NCI-H2196 treated with DMSO at 0.1 percent for 48 hours (cell line): ENCODE data around the gene AGT.
"Not testable (repeated sequence)": the region's sequence is repeated elsewhere in the genome, so short reads cannot be mapped to it uniquely, and the experiment has no call there.

Source experiments
- DNase-seq: peaks from one replicate; lab custom pipeline; 2025; ENCODE audit not compliant: unreplicated experiment; lab: John Stamatoyannopoulos, UW

The AGT gene

DNA sequence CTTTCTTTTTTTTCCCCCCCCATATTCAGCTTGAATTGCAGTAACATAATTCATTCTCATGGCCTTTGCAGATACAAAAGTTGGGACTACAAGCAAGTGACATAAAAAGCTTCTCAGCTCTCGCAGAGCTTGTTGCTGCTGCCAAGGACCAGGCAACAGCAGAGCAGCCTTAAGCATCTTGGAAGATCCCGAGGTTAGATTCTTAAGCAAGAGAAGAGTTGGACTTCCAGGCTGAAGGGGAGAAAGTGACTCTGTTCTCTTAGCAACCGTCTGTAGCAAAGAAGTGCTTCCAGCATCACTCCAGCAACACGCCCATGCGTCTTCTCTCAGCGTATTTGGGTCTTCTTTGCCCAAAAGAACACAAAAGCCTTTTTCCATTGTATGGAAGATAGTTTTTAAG is 20.7 kb downstream of the AGT start:
- no peak for DNase-seq

DNA sequence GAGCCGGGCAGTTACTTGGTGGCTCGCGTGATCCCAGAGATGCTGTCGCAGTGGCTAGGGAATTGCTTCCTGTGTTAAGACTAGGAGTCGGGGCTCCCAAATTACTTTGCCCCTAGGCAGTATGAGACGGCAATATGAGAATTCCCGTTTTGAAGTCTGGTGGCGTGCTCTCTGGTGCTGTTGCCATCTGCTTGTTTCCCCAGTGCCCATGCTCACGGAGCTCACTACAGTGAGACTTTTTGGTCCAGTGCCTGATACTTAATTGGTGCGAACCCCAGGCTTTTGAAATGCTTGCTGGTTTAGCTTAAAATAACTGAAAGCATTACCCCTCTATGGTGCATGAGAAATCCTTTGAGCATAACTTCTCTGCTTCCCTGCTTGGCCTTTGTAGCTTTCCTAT is 22.3 kb downstream of the AGT start:
- no peak for DNase-seq

DNA sequence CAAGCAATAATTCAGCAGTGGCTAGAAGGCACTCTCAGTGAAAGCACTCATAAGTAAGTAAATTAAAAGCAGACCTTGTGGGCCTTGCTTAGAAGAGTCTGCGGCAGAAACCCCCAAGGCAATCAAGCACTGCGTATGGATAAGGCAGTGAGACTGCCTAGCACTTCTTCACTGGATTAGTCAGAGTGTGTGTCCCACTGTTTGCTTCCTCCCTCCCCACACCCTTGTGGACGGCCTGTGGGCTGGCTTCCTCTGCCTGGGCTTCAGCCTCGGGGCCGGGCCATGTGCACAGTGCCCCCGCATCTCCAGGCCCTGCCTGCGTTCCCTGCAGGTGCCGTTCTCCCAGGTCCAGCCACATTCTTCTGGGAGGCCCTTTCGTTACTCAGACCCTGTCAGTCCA is 23.8 kb downstream of the AGT start:
- DNase-seq: no peak

DNA sequence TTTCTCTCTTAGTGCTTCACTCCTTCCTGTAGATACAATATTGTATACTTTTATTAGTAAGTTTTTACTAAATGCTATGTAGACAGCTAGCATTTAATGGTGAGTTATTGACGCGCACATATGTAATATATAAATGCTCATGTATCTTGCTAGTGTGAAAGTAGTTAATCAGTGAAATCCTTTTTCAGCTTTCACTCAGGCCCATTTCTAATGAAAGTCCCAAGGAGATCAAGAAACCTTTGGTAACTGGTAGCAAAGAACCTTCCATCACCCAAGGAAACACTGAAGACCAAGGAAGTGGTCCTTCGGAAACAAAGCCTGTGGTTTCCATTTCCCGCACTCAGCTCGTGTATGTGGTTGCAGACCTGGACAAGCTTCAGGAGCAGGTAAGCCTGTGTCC is 27.2 kb downstream of the AGT start:
- no peak for DNase-seq

DNA sequence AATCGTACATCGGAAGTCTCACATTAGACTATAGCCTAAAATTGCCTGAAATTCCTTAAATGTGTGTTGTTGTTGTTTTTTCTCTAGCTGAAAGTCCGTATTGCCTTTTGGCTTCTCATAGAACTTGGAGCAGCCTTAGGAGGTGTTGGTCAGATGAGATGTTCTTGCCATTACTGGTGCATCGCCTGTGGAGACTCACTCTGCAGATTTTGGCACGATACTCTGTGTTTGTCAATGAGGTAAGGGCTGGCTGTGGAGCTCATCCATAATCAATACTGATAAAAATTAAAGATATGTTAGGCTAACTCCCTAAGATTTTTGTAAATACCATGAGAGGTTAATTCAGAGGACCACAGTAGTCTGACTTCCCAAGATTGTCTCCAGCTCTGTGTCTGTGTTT is 28.9 kb downstream of the AGT start:
- DNase-seq: no peak

DNA sequence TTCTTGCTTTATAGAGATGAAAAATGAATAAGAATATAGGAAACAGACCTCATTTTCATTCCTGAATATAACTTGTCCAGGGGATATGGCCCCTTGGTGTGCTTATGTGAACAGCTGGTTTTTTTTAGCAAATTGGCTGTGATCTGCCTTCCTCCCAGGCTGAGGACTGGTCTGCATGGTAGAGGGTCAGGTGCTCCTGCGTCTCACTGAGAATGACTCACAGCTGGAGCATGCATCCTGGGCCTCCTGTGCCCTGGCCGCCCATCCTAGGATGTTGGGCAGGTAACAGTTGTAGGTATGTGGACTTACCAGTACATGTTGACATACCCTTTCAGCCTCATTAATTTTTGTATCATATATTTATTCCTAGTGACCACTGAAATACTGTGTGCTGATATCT is 29.8 kb downstream of the AGT start:
- no peak for DNase-seq

DNA sequence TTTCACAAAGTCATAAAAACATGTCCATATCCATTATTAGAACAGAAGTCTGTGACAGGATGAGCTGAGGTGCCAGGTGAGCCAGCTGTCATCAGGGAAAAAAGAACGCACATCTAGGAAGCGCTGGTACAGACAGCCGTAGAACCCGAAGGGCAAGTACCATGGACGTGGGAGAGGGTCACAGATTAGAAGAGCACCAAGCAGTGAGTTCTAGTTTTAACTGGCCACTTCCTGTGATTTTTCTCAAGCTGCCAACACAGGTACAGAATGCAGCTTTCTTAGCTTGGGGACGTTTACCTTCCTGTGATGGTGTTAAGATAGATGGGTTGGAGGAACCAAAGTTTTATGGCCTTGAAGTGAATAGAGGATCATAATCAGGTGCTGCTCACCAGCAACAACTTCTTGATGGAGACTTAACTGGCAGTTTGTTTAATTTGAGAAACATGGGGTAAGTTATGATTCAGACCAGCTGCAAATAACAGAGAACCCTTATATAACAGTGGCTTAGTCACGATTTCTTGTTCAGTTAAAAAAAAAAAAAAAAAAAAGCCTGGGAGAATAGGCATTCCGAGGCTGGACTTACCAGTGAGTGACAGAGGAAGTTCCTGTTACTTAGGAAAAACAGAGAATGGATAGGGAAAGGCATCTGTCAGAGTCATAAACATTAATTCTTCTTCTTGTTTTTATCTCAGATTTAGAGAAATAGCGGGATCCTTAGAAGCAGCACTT is 30.9 kb downstream of the AGT start:
- DNase-seq: no peak

DNA sequence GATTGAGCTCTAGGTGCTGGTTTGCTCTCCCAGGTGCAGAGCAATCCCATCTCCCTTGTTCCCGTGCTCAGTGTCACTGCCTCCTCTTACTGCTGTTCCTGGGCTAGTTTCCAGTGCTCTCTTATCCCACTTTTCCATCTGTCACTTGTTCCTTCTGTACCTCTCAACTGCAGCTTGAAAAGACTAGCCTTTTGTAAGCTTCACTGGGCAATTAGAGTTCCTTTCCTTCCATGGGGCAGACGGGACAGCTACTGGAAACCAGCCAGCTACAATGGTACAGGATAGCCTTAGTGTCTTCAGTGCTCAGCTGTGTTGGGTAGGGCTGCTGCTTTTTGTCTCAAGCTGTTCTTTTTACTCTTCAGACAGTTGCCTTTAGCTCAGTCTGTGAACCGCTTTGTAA is 31.6 kb downstream of the AGT start:
- no peak for DNase-seq

DNA sequence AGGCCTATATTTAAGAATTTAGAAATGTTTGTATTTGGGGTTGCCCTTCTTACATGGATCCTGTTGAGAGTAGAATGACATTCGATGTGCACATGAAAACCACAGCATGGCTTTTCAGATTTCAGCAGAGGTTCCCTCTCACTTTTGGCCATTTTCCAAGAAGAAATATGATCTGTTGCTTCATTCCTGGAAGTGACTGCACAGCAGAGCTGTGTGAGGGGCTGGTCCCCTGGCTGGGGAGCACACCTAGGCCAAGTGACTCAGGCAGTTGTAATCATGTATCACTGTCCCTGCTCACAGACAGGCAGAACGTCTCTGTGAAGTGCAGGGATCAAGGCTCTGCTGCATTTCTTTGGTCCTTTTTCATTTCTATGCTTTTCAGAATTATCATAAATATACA is 32.3 kb downstream of the AGT start:
- peak; percentile 57 for DNase-seq

DNA sequence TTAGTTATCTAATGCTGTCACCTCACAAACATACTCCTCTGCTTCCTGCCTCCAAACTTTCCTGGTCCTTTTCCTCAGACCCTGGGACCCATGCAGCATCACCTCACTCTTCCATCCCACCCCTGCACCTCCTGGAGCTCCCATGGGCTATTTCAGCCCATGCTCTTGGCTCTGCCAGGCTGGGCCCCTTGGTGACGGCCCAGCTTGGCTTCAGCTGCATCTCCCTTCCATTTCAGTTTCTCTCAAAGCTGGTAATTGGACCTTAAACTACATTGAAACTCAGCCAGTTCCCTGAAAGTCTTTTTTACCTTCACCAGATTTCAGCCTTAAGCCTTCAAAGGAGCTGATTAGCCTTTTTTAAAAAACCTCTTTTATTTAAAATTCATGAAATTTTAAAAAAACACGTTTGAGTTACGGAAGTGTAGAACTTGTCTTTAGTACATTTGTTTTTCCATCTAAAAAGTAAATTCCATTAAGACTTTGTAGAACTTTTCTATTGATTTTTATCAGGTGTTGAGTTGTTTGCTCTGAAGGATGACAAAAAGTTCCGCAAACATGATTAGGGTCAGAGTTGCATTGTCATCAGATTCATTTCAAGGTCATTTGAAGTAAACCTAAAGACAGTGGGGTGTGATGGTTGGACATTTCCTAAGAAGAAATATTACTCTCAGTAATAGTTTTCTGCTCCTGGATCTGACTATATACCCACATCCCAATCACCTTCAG is 33.5 kb downstream of the AGT start:
- no peak for DNase-seq

DNA sequence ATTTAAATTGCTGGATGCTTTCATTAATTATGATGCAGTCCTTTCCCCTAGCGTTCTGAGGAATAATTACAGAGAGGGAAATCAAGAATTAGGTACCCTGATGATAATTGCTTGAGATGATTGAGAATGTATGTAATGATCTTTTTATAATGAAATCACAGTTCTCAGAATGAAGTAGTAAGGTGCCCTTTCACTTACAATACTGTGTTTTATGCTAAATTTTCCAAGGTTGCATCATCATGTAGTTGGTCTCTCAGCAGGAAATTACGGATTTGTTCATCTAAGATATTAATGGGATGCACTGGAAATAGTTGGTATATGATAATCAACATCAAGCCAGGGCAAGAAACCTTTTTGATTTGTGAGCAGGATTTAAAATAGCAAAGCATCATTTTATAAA is 34.1 kb downstream of the AGT start:
- DNase-seq: no peak

DNA sequence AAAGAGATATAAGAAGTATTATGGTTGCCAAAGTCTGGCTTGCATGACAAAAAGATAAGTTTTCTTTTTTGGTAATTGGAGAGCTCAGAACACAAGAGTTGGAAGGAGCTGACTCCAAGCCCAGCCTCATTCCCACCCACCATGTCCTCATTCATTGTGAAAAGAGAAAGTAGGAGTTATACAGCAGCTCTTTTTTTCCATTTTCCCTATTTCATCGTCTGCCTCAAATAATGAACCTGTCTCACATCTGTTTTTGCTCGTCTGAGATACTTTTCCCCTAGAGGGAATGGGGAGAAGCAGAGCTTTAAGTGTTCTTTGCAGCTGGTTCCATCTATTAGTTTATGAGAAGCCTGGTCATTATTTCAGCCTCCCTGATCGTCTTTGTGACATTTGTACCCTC is 34.7 kb downstream of the AGT start:
- no peak for DNase-seq

DNA sequence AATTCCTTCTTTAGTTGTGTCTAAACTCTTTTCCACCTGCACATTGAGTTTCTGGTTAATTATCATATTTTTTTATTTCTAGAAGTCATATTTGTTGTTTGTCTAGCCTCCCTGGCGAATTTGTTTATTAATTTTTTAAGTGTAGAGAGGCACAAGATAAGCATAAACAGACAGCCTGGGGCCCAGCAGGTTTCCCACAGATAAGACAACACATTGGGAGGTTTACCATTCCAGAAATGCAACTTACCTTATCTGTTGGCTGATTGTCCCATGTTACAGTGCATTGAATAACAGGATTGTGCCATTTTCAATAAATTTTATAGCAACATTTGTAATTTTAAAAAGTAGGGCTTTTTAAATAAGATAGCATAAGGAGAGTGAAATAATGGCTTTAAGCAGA is 36.7 kb downstream of the AGT start:
- no peak for DNase-seq

DNA sequence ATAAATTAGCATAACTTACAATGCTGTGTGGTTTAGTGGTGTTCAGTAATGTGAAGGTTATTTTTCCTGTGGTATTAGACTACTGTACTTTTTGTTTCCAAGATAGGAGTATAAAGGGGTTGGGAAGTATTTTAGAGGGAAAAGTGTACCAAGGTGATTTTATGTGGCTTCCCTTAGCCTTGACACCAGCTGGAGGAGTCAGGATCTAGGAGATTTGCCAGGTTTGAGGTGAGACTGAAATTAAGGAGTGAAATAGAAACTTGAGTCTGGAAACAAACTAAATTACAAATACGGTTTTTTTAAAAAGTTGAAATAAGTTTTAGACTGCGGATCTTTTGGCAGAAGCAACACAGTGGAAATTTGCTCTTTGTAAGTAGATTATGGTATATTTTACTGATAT is 39.3 kb downstream of the AGT start:
- DNase-seq: no peak

DNA sequence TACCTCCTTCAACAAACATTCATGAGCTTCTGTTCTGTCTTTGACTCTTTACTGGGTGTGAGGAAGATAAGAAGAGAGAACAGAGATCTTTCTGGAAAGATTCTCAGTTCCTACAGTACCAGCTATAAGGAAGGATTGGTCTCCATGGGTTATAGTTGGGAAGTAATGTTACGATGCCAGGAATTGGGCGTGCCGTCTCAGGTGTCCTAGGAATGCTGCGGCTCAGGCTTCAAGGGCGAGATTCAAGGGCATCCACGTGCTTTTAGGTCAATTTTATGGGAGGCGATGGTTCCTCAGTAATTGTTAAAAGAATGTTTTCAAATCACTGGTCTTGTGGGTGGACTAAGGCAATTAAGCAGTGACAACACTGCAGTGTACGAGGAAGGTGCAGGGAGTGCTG is 44.4 kb downstream of the AGT start:
- no peak for DNase-seq

DNA sequence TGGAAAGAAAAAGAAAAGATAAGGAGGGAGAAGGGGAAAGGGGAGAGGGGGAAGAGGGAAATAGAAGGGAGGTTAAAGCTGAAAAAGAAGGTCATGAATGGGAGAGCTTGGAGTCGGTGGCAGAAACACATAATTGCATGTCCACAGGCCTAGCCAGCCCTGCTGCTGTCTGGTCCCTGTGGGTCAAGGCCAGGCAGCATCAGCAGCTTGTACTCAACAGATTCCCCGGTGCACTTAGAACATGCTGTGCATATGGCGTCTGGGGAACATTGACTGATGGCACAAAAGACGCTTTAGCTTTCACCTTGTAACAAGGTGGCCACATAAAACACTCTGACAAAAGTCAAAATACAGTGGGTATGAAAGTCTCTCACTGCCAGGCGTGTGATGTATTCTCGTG is 45.7 kb downstream of the AGT start:
- no peak for DNase-seq

DNA sequence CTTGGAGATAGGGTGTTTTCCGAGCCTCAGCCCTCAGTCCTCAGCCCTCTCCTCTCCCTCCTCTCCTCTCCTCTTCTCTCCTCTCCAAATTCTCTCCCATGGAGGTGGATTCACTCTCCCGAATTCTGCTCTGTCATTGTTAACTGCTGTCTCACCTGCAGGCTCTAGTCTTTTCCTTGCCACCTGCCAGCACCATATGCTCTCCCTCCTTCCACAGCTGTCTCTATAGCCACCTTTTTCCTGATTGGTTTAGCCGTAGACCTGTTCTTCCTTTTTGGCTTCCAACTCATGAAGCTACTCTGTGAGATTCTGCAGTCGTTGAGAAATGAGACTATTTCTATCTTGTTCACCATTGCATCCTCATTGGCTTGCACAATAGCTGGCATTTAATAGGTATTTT is 51.9 kb downstream of the AGT start:
- peak; percentile 37 for DNase-seq

DNA sequence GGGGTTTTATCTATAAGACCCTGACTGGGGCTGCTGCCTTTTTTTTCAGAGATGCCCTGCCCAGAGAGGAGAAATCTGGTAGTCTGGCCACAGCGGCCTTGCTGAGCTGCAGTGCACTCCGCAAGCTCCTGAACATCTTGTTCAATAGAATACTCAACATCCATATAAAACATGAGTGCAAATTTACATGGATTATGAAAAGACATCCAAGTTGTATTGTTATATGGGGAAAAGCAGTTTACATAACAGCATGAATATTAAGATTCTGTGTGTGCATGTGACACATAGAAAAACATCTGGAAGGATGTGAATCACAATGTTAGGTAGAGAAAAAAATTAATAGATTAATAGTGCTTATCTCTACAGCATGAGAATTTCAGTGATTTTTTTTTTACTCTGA is 55.2 kb downstream of the AGT start:
- DNase-seq: no peak

DNA sequence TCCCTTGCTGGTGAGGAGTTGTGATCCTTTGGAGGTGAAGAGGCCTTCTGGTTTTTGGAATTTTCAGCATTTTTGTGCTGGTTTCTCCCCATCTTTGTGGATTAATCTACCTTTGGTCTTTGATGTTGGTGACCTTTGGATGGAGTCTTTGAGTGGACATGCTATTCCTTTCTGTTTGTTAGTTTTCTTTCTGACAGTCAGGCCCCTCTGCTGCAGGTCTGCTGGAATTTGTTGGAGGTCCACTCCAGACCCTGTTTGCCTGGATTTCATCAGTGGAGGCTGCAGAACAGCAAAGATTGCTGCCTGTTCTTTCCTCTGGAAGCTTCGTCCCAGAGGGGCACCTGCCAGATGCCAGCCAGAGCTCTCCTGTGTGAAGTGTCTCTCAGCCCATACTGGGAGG is 55.8 kb downstream of the AGT start:
- DNase-seq: not testable (repeated sequence)

DNA sequence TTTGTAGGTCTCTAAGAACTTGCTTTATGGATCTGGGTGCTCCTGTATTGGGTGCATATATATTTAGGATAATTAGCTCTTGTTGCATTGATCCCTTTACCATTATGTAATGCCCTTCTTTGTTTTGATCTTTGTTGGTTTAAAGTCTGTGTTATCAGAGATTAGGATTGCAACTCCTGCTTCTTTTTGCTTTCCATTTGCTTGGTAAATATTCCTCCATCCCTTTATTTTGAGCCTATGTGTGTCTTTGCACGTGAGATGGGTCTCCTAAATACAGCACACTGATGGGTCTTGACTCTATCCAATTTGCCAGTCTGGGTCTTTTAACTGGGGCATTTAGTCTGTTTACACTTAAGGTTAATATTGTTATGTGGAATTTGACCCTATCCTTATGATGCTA is 57.2 kb downstream of the AGT start:
- not testable (repeated sequence) for DNase-seq
